Stomach (tissue), 4 donors: ENCODE results near the gene CST9L.

ENCODE experiments used
- EP300 ChIP-seq: sonication (generic); formaldehyde crosslinking; IDR thresholded peaks from one replicate; pipeline ENCODE4 v1.6.1; 2017; ENCODE audit warnings: antibody characterized with exemption
- POLR2A ChIP-seq, 4 donors: fragments of 450-650 bp; IDR thresholded peaks; one replicate each; pipeline ENCODE4 v1.6.1; 2016; ENCODE audit warnings: antibody characterized with exemption in 4 of 4, control low read depth in 2 of 4, mild to moderate bottlenecking in 1 of 4, moderate library complexity in 1 of 4
- TF ChIP-seq, protein P1 (sequence below), 7 experiments: fragments of 450-650 bp in 4 of 7; fragments of 200-600 bp in 3 of 7; sonication (generic) in 3 of 7; IDR thresholded peaks; one replicate each; pipeline ENCODE4 v1.5.1; 2016 to 2019; ENCODE audit warnings: antibody characterized with exemption in 7 of 7, control low read depth in 2 of 7, mild to moderate bottlenecking in 1 of 7

DNA sequence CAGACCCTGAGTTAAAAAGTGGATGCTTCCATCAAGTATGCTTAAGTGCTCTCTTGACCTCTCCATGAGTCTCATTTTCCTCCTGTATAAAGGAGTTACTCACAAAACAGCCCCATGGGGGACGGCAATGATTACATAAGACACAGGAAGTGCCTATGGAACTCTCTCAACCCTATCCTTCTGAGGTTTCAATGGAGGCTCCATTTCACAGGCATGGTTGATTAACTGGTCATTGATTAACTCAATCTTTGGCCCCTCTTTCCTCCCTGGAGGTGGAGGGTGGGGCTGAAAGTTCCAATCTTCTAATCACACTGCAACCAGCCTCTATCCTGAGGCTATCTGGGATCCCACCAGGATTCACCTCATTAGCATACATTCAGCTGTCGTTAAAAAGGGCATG lies 48.1 kb downstream of the CST9L start:
- TF ChIP-seq, protein P1, sequence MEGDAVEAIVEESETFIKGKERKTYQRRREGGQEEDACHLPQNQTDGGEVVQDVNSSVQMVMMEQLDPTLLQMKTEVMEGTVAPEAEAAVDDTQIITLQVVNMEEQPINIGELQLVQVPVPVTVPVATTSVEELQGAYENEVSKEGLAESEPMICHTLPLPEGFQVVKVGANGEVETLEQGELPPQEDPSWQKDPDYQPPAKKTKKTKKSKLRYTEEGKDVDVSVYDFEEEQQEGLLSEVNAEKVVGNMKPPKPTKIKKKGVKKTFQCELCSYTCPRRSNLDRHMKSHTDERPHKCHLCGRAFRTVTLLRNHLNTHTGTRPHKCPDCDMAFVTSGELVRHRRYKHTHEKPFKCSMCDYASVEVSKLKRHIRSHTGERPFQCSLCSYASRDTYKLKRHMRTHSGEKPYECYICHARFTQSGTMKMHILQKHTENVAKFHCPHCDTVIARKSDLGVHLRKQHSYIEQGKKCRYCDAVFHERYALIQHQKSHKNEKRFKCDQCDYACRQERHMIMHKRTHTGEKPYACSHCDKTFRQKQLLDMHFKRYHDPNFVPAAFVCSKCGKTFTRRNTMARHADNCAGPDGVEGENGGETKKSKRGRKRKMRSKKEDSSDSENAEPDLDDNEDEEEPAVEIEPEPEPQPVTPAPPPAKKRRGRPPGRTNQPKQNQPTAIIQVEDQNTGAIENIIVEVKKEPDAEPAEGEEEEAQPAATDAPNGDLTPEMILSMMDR (IDR thresholded peaks at IDR 0.05) = no peak
- TF ChIP-seq POLR2A (IDR thresholded peaks at IDR 0.05) = no peak
- no peak for TF ChIP-seq EP300
